Measurements from ENCODE around the gene PLXNB2. TPM values are rescaled to one million over a fixed set of nuclear protein-coding genes. Genes with fewer than 3 reads are reported as not detected.

The PLXNB2 gene
- polyA plus RNA-seq, 1 of the 3 experiments (the other 2 are of a cell fraction): 108 TPM

DNA sequence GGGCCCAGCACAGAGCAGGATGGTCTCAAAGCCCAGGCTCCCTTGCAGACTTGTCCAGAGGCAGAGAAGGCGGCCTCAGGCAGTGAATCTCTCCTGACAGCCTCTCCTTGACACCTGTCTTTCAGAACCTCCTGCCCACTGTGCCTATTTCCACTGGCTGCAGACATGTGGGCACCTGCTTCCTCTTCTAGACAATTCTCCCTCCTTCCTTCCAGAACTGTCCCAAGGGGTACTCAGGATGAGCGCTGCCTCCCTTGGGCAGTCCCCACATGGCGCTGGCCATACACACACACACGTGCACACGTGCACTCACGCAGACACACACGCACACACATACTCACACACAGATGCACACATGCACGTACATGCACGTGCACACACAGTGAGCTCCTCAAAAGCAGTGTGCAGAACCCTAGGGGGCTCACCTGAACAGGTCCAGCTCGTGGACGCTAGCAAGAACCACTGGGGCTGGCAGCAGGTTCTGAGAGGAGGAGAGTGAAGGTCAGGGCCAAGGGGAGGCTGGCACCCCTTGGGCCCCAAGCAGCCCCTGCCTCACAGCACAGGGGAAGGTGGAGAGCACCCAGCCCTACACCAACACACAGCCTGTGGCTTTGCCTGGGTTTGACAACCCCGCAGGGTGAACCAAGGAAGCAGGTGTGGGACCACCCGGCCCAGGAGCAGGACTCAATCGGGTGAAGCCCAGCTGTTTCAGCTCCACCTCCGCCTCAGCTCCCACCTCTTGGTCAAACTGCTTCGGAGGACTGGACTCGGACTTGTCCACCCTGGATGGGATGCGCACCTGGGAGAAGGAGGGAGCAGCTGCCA is 8.1 kb upstream of the PLXNB2 start:
- H2AFZ ChIP-seq (ENCODE audit: low read depth): no peak overlapping the region
- no peaks in the 10 kb centered on the region for H3K4me1 ChIP-seq (ENCODE audit: control insufficient read depth in 1 of 2, insufficient read depth in 2 of 2, low read depth in 1 of 2, low read length in 1 of 2)
- H3K9me3 ChIP-seq: no peaks in the 10 kb centered on the region
- no peaks in the 10 kb centered on the region for H3F3A ChIP-seq (replicated peaks; ENCODE audit: insufficient read depth)
- DNase-seq: peak; percentile 17
- TF ChIP-seq TAF1 (IDR thresholded peaks at IDR 0.05; ENCODE audit: borderline replicate concordance, low read depth, low read length): no peak
- no peak for TF ChIP-seq ELF1 (IDR thresholded peaks at IDR 0.05)
- TF ChIP-seq RAD21 (IDR thresholded peaks at IDR 0.05; ENCODE audit: low read length): no peak
- TF ChIP-seq, protein P1, sequence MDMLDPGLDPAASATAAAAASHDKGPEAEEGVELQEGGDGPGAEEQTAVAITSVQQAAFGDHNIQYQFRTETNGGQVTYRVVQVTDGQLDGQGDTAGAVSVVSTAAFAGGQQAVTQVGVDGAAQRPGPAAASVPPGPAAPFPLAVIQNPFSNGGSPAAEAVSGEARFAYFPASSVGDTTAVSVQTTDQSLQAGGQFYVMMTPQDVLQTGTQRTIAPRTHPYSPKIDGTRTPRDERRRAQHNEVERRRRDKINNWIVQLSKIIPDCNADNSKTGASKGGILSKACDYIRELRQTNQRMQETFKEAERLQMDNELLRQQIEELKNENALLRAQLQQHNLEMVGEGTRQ (IDR thresholded peaks at IDR 0.05; ENCODE audit: borderline replicate concordance, low read depth, low read length): no peak
- TF ChIP-seq, protein P2, sequence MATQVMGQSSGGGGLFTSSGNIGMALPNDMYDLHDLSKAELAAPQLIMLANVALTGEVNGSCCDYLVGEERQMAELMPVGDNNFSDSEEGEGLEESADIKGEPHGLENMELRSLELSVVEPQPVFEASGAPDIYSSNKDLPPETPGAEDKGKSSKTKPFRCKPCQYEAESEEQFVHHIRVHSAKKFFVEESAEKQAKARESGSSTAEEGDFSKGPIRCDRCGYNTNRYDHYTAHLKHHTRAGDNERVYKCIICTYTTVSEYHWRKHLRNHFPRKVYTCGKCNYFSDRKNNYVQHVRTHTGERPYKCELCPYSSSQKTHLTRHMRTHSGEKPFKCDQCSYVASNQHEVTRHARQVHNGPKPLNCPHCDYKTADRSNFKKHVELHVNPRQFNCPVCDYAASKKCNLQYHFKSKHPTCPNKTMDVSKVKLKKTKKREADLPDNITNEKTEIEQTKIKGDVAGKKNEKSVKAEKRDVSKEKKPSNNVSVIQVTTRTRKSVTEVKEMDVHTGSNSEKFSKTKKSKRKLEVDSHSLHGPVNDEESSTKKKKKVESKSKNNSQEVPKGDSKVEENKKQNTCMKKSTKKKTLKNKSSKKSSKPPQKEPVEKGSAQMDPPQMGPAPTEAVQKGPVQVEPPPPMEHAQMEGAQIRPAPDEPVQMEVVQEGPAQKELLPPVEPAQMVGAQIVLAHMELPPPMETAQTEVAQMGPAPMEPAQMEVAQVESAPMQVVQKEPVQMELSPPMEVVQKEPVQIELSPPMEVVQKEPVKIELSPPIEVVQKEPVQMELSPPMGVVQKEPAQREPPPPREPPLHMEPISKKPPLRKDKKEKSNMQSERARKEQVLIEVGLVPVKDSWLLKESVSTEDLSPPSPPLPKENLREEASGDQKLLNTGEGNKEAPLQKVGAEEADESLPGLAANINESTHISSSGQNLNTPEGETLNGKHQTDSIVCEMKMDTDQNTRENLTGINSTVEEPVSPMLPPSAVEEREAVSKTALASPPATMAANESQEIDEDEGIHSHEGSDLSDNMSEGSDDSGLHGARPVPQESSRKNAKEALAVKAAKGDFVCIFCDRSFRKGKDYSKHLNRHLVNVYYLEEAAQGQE (IDR thresholded peaks at IDR 0.05; ENCODE audit: low read depth, low read length): no peak
- TF ChIP-seq, protein P3, sequence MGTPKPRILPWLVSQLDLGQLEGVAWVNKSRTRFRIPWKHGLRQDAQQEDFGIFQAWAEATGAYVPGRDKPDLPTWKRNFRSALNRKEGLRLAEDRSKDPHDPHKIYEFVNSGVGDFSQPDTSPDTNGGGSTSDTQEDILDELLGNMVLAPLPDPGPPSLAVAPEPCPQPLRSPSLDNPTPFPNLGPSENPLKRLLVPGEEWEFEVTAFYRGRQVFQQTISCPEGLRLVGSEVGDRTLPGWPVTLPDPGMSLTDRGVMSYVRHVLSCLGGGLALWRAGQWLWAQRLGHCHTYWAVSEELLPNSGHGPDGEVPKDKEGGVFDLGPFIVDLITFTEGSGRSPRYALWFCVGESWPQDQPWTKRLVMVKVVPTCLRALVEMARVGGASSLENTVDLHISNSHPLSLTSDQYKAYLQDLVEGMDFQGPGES (IDR thresholded peaks at IDR 0.05; ENCODE audit: low read depth, low read length): no peak
- no peak for TF ChIP-seq YY1 (IDR thresholded peaks at IDR 0.05; ENCODE audit: low read depth)
- no peak for TF ChIP-seq CHD2 (IDR thresholded peaks at IDR 0.05; ENCODE audit: low read length, partially characterized antibody)
- TF ChIP-seq, protein P4, sequence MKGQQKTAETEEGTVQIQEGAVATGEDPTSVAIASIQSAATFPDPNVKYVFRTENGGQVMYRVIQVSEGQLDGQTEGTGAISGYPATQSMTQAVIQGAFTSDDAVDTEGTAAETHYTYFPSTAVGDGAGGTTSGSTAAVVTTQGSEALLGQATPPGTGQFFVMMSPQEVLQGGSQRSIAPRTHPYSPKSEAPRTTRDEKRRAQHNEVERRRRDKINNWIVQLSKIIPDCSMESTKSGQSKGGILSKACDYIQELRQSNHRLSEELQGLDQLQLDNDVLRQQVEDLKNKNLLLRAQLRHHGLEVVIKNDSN (IDR thresholded peaks at IDR 0.05; ENCODE audit: borderline replicate concordance, low read depth): no peak
- no peak for TF ChIP-seq TCF12 (IDR thresholded peaks at IDR 0.05)
- ChIA-PET CTCF (interaction anchor here (0.6 to 2.7 kb wide), 5 partner anchors 11 to 385 kb away, joined by 3 to 17 read pairs (median 7); partner anchors contain the start of gene DENND6B), POLR2A (interaction anchor here (0.7 to 1.2 kb wide), 2 partner anchors 9 to 270 kb away, joined by 3 to 6 read pairs; no protein-coding TSS in a partner anchor)
- H3K9me2 ChIP-seq: no peaks in the 10 kb centered on the region
- H3K36me3 ChIP-seq (replicated peaks in 1 of 2; ENCODE audit: control insufficient read depth in 1 of 2, insufficient read depth in 2 of 2, low read length in 1 of 2): no peaks in the 10 kb centered on the region
- 96% methylated on average over 16 of the region's 18 CpGs for WGBS (ENCODE audit: low lambda C conversion rate)
- H3K4me2 ChIP-seq: no peak overlapping the region
- H3K79me2 ChIP-seq (ENCODE audit: insufficient read depth): no peaks in the 10 kb centered on the region
- H4K20me1 ChIP-seq (ENCODE audit: insufficient read depth): no peaks in the 10 kb centered on the region
- H3K9ac ChIP-seq: no peak overlapping the region
- no peaks in the 10 kb centered on the region for H3K27me3 ChIP-seq (ENCODE audit: insufficient read depth)
- no peak overlapping the region for H3K4me3 ChIP-seq (ENCODE audit: low read depth in 2 of 2, low read length in 1 of 2)
- H3K27ac ChIP-seq (ENCODE audit: low read depth in 2 of 2, low read length in 1 of 2): no peak overlapping the region

Data from SK-N-SH (cell line).